HEK293 (cell line): Measurements from ENCODE around the gene KCNB1.

Experiments
- CTCF ChIA-PET: fragments of 350-600 bp; formaldehyde crosslinking; extraction: SDS; loops from one replicate; lab custom pipeline; 2021; ENCODE audit warnings: antibody characterized with exemption; lab: Yijun Ruan, JAX
- POLR2A ChIA-PET: fragments of 300-600 bp; formaldehyde crosslinking; extraction: SDS; loops from one replicate; lab custom pipeline; 2020; ENCODE audit warnings: antibody characterized with exemption, inconsistent platforms; lab: Yijun Ruan, JAX
- H3K27ac ChIP-seq: fragments of 200-500 bp; sonication (Bioruptor generic); 2 replicates; pipeline ENCODE4 v1.5.1; 2014; ENCODE audit warnings: low read depth, low read length, control low read depth, inconsistent platforms; ENCODE audit errors: extremely low read depth
- H3K36me3 ChIP-seq, 2 experiments: fragments of 200-500 bp in 1 of 2; sonication (Bioruptor generic) in 1 of 2; 1 replicate in 1 of 2; 2 replicates in 1 of 2; pipeline ENCODE4 v1.5.1; 2014 to 2017; ENCODE audit warnings: inconsistent platforms in 2 of 2, low read length in 2 of 2; ENCODE audit not compliant: control insufficient read depth in 2 of 2, insufficient read depth in 1 of 2
- H3K4me1 ChIP-seq: fragments of 200-500 bp; sonication (Bioruptor generic); 2 replicates; pipeline ENCODE4 v1.5.1; 2014; ENCODE audit warnings: mild to moderate bottlenecking, low read length, inconsistent platforms; ENCODE audit not compliant: control insufficient read depth, insufficient read depth
- H3K4me3 ChIP-seq: 2 replicates; pipeline ENCODE4 v1.5.1; 2011; ENCODE audit warnings: low read depth, mild to moderate bottlenecking, control low read depth, low read length, moderate library complexity
- H3K9me3 ChIP-seq: fragments of 200-500 bp; sonication (Bioruptor generic); 2 replicates; pipeline ENCODE4 v1.5.1; 2014; ENCODE audit warnings: low read depth, low read length, inconsistent platforms; ENCODE audit not compliant: control insufficient read depth, insufficient read depth
- BCL11B ChIP-seq: fragments of 450-650 bp; formaldehyde crosslinking; IDR thresholded peaks from 2 replicates; pipeline ENCODE4 v1.5.1; 2016; ENCODE audit warnings: low read depth, missing biosample characterization, missing genetic modification characterization
- CTCF ChIP-seq: fragments of 450-650 bp; formaldehyde crosslinking; IDR thresholded peaks from 2 replicates; pipeline ENCODE4 v1.5.1; 2016; ENCODE audit warnings: missing biosample characterization, missing genetic modification characterization
- HOXD13 ChIP-seq: sonication (generic); formaldehyde crosslinking; IDR thresholded peaks from 2 replicates; pipeline ENCODE4 v1.8.0; 2022; ENCODE audit warnings: missing genetic modification reagents, borderline replicate concordance
- KLF8 ChIP-seq: fragments of 450-650 bp; formaldehyde crosslinking; IDR thresholded peaks from 2 replicates; pipeline ENCODE4 v1.5.1; 2016; ENCODE audit warnings: missing biosample characterization, missing genetic modification characterization
- OSR2 ChIP-seq: fragments of 450-650 bp; formaldehyde crosslinking; IDR thresholded peaks from 2 replicates; pipeline ENCODE4 v1.5.1; 2016; ENCODE audit warnings: missing biosample characterization, missing genetic modification characterization
- PRDM2 ChIP-seq: fragments of 450-650 bp; formaldehyde crosslinking; IDR thresholded peaks from 2 replicates; pipeline ENCODE4 v1.5.1; 2016; ENCODE audit warnings: missing biosample characterization, missing genetic modification characterization, borderline replicate concordance
- ZNF10 ChIP-seq: fragments of 450-650 bp; formaldehyde crosslinking; IDR thresholded peaks from 2 replicates; pipeline ENCODE4 v1.5.1; 2017; ENCODE audit warnings: missing biosample characterization, missing genetic modification characterization
- ZNF121 ChIP-seq: fragments of 450-650 bp; formaldehyde crosslinking; IDR thresholded peaks from 2 replicates; pipeline ENCODE4 v1.5.1; 2016; ENCODE audit warnings: missing biosample characterization, missing genetic modification characterization
- ZNF148 ChIP-seq: fragments of 450-650 bp; formaldehyde crosslinking; IDR thresholded peaks from 2 replicates; pipeline ENCODE4 v1.5.0; 2017; ENCODE audit warnings: missing biosample characterization, missing genetic modification characterization, borderline replicate concordance
- ZNF280D ChIP-seq: fragments of 450-650 bp; formaldehyde crosslinking; IDR thresholded peaks from 2 replicates; pipeline ENCODE4 v1.5.1; 2016; ENCODE audit warnings: missing biosample characterization, missing genetic modification characterization
- ZNF324 ChIP-seq: fragments of 450-650 bp; formaldehyde crosslinking; IDR thresholded peaks from 2 replicates; pipeline ENCODE4 v1.5.1; 2016; ENCODE audit warnings: missing biosample characterization, missing genetic modification characterization
- ZNF513 ChIP-seq: fragments of 450-650 bp; IDR thresholded peaks from 2 replicates; pipeline ENCODE4 v1.5.1; 2018; ENCODE audit warnings: missing biosample characterization, missing genetic modification characterization
- ZNF521 ChIP-seq: fragments of 450-650 bp; formaldehyde crosslinking; IDR thresholded peaks from 2 replicates; pipeline ENCODE4 v1.5.1; 2017; ENCODE audit warnings: missing biosample characterization, mild to moderate bottlenecking, missing genetic modification characterization
- ZNF610 ChIP-seq: fragments of 450-650 bp; formaldehyde crosslinking; IDR thresholded peaks from 2 replicates; pipeline ENCODE4 v1.5.1; 2016; ENCODE audit warnings: missing biosample characterization, missing genetic modification characterization, borderline replicate concordance
- ZSCAN18 ChIP-seq: fragments of 450-650 bp; formaldehyde crosslinking; IDR thresholded peaks from 2 replicates; pipeline ENCODE4 v1.5.1; 2016; ENCODE audit warnings: missing biosample characterization, missing genetic modification characterization
- TF ChIP-seq, protein P1 (sequence below): fragments of 450-650 bp; formaldehyde crosslinking; IDR thresholded peaks from 2 replicates; pipeline ENCODE4 v1.5.1; 2017; ENCODE audit warnings: missing biosample characterization, missing genetic modification characterization
- TF ChIP-seq, protein P2 (sequence below): fragments of 450-650 bp; formaldehyde crosslinking; IDR thresholded peaks from 2 replicates; pipeline ENCODE4 v1.5.1; 2016; ENCODE audit warnings: missing biosample characterization, missing genetic modification characterization

KCNB1 gene

GRCh38 chr20:49446080-49446479, 36.4 kb downstream of the KCNB1 start (continued):
- TF ChIP-seq ZNF280D (tag by site-specific recombination) (no peak), ZNF10 (tag by site-specific recombination) (no peak), BCL11B (no peak), ZNF324 (tag by site-specific recombination) (no peak)

- ChIA-PET CTCF (no interaction called here), POLR2A (no interaction called here)
- no peaks in the 10 kb centered on the region for H3K9me3 ChIP-seq
- no peaks in the 10 kb centered on the region for H3K36me3 ChIP-seq
- no peaks in the 10 kb centered on the region for H3K4me1 ChIP-seq
- no peak overlapping the region for H3K27ac ChIP-seq
- H3K4me3 ChIP-seq: no peak overlapping the region
- TF ChIP-seq ZNF610 (tag by site-specific recombination): no peak
- no peak for TF ChIP-seq KLF8 (tag by site-specific recombination)
- TF ChIP-seq ZNF121: no peak
- no peak for TF ChIP-seq ZNF513 (tag by site-specific recombination)
- TF ChIP-seq, protein P1, sequence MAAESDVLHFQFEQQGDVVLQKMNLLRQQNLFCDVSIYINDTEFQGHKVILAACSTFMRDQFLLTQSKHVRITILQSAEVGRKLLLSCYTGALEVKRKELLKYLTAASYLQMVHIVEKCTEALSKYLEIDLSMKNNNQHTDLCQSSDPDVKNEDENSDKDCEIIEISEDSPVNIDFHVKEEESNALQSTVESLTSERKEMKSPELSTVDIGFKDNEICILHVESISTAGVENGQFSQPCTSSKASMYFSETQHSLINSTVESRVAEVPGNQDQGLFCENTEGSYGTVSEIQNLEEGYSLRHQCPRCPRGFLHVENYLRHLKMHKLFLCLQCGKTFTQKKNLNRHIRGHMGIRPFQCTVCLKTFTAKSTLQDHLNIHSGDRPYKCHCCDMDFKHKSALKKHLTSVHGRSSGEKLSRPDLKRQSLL (tag by site-specific recombination): no peak
- TF ChIP-seq ZNF521 (tag by site-specific recombination): no peak
- TF ChIP-seq OSR2 (tag by site-specific recombination): no peak
- no peak for TF ChIP-seq ZNF148
- TF ChIP-seq HOXD13 (CRISPR knock-in tag): no peak
- TF ChIP-seq CTCF (tag by site-specific recombination): no peak
- TF ChIP-seq, protein P2, sequence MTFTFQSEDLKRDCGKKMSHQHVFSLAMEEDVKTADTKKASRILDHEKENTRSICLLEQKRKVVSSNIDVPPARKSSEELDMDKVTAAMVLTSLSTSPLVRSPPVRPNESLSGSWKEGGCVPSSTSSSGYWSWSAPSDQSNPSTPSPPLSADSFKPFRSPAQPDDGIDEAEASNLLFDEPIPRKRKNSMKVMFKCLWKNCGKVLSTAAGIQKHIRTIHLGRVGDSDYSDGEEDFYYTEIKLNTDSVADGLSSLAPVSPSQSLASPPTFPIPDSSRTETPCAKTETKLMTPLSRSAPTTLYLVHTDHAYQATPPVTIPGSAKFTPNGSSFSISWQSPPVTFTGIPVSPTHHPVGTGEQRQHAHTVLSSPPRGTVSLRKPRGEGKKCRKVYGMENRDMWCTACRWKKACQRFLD: no peak
- TF ChIP-seq PRDM2 (tag by site-specific recombination): no peak
- no peak for TF ChIP-seq ZSCAN18 (tag by site-specific recombination)
Observed at GRCh38 chr20:49445176-49445575, 37.3 kb downstream of the KCNB1 start.
